Measurements from ENCODE around the gene SCRN1. TPM values are rescaled to one million over a fixed set of nuclear protein-coding genes. Genes with fewer than 3 reads are reported as not detected.
A peak's percentile ranks its signal among the peaks of the same experiment; 100 is the strongest.

SCRN1 gene
- total RNA-seq, 2 experiments from 2014 or later = 37.1 to 62.7 TPM

- peak within 1 kb of the TSS; percentile 98 for H3K4me2 ChIP-seq (ENCODE audit: low read length)
- CTCF ChIA-PET (ENCODE audit: unreplicated experiment) = no interaction called here
- peak within 1 kb of the TSS; percentile 69 for H3K27ac ChIP-seq (ENCODE audit: low read depth, low read length, poor library complexity, severe bottlenecking)
- H3K9me3 ChIP-seq (ENCODE audit: low read length) = no peaks in the 10 kb centered on the region
- no peaks in the 10 kb centered on the region for H3K9me2 ChIP-seq (ENCODE audit: insufficient read depth, low read length)
- intact Hi-C loops (cut with micrococcal nuclease; ENCODE audit: unreplicated experiment) = loop anchor here (1.0 to 5.0 kb wide), 2 partner anchors 38 to 91 kb away; no protein-coding TSS in a partner anchor
- peak within 1 kb of the TSS; percentile 81 for H3K4me3 ChIP-seq (ENCODE audit: low read depth, low read length, poor library complexity, severe bottlenecking)
- peak within 1 kb of the TSS; percentile 84 for H2AFZ ChIP-seq (ENCODE audit: low read length)
- peaks cover 55% of the 10 kb centered on the region for H3K79me2 ChIP-seq (ENCODE audit: insufficient read depth, low read depth, low read length)
- BruUV-seq (replicated peaks) = TSS peak; percentile 87
- H4K20me1 ChIP-seq (ENCODE audit: insufficient read depth, low read length) = no peaks in the 10 kb centered on the region
- POLR2A ChIA-PET = interaction anchor here (0.5 to 1.3 kb wide), 6 partner anchors 9 to 56 kb away, joined by 3 to 5 read pairs (median 4); no protein-coding TSS in a partner anchor
- peak; percentile 99 for DNase-seq (ENCODE audit: low spot score)
- TF ChIP-seq EZH2phosphoT487 (IDR thresholded peaks at IDR 0.05; ENCODE audit: borderline replicate concordance, low read depth, low read length) (no peak), CTCF (conservative IDR thresholded peaks at IDR 0.05; ENCODE audit: low read length) (no peak)
- H3K36me3 ChIP-seq (ENCODE audit: insufficient read depth, low read length) = peaks cover 15% of the 10 kb centered on the region
- peaks cover 45% of the 10 kb centered on the region for H3K4me1 ChIP-seq (ENCODE audit: insufficient read depth, low read length, poor library complexity, severe bottlenecking)
Measured at GRCh38 chr7:30026229-30027064, 36.8 kb upstream of the SCRN1 start, which contains the start of gene FKBP14. Gene FKBP14 (minus strand): TSS chr7:30026702. CDS start chr7:30026508, 194 bp downstream.

DNA sequence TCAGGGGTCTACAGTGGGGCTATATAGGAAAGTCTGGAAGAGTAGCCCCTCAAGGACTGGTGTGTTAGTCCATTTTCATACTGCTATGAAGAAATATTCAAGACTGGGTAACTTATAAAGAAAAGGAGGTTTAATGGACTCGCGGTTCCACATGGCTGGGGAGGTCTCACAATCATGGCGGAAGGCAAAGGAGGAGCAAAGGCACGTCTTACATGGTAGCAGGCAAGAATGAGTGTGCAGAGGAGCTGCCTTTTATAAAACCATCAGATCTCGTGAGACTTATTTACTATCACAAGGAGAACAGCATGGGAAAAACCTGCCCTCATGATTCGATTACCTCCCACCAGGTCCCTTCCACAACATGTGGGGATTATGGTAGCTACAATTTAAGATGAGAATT is 33.9 kb upstream of the SCRN1 start:
- H3K4me2 ChIP-seq (ENCODE audit: low read length) = peak overlapping the region; percentile 86

More for the DNA sequence above, 33.9 kb upstream of the SCRN1 start:
- H3K9me3 ChIP-seq (ENCODE audit: low read length) = no peaks in the 10 kb centered on the region
- CTCF ChIA-PET (ENCODE audit: unreplicated experiment) = no interaction called here
- H2AFZ ChIP-seq (ENCODE audit: low read length) = no peak overlapping the region
- no peak for DNase-seq (ENCODE audit: low spot score)
- no TSS peak for BruUV-seq (replicated peaks)
- no peaks in the 10 kb centered on the region for H3K9me2 ChIP-seq (ENCODE audit: insufficient read depth, low read length)
- peaks cover 28% of the 10 kb centered on the region; the same call in 1 of the 2 replicates for H3K79me2 ChIP-seq (ENCODE audit: insufficient read depth, low read depth, low read length)
- H4K20me1 ChIP-seq (ENCODE audit: insufficient read depth, low read length) = no peaks in the 10 kb centered on the region
- intact Hi-C loops (cut with micrococcal nuclease; ENCODE audit: unreplicated experiment) = no loop called here
- TF ChIP-seq EZH2phosphoT487 (IDR thresholded peaks at IDR 0.05; ENCODE audit: borderline replicate concordance, low read depth, low read length) (no peak), CTCF (conservative IDR thresholded peaks at IDR 0.05; ENCODE audit: low read length) (no peak)
- POLR2A ChIA-PET = interaction anchor here (0.6 kb wide), 1 partner anchor 48 kb away, joined by 3 read pairs; no protein-coding TSS in a partner anchor
- H3K4me1 ChIP-seq (ENCODE audit: insufficient read depth, low read length, poor library complexity, severe bottlenecking) = peaks cover 47% of the 10 kb centered on the region
- peaks cover 26% of the 10 kb centered on the region for H3K36me3 ChIP-seq (ENCODE audit: insufficient read depth, low read length)
- H3K4me3 ChIP-seq (ENCODE audit: low read depth, low read length, poor library complexity, severe bottlenecking) = peak overlapping the region; percentile 81
- no peak overlapping the region for H3K27ac ChIP-seq (ENCODE audit: low read depth, low read length, poor library complexity, severe bottlenecking)

Data from OCI-LY7 (cell line).